Measurements from ENCODE around the gene ORC3. TPM values are rescaled to one million over a fixed set of nuclear protein-coding genes. Genes with fewer than 3 reads are reported as not detected.

ORC3 gene
- total and polyA plus RNA-seq, 2 donors (not counting 1 experiment from before 2014, with no cell fraction given): 16.1 to 31.2 TPM

DNA sequence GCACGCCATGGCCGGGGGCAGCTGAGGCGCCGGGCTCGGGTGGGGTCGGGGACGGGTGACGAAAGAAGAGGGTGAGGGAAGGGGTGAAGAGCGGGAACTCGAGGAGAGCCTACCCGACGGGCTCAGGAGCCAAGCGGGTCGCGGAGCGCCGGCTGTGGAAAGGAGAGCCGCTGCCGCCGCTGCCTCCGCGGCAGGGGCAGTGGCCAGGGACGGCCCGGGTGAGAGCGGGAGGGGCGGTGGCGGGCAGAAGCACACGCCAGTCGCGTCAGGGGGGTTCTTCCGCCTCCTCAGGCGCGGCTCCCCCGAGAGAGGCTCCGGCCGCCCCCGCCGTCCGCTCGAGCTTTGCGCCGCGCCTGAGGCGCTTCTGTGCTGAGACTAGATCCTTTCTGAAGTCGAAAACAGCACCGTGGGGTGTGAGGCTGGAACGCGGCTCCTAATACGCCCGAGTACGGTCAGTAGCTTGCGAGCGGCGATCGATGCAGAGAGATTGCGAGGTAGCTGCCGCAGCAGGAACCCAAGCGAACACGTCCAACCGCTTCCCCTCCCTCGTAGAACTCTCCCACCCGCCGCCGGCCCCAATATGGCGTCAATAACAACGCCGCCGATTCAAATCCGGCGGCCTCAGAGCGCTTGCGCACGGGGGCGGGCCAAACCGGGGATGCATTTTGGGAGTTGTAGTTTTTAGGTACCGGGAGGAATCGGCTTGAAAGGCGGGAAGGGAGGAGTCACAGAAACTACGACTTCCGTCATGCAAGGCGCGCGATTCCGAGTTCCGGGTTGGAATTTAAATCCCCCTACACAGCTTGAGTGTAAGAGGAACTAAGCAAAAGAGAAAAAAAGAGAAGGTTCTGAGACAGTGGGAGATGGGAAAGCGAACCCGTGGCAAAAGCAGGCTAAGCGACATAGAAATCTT is 112.0 kb downstream of the ORC3 start, which contains the start of gene AKIRIN2:
AKIRIN2 (minus strand) TSS at position 558 of the 913 bp plus-strand sequence; CDS start at position 9, 549 bp downstream.
- peak; percentile 99 for DNase-seq
- H3K4me1 ChIP-seq (ENCODE audit: control insufficient read depth in 2 of 2, insufficient read depth in 2 of 2, low read length in 2 of 2): peaks cover 16 to 32% of the 10 kb centered on the region in 2 donors
- H4K20me1 ChIP-seq (ENCODE audit: control insufficient read depth, insufficient read depth, low read length, poor library complexity, severe bottlenecking): peaks cover 33% of the 10 kb centered on the region
- H3K4me3 ChIP-seq (ENCODE audit: control extremely low read depth in 1 of 5, extremely low read depth in 1 of 5, insufficient read depth in 1 of 5, low read depth in 2 of 5, low read length in 4 of 5): peak within 1 kb of the TSS; percentile 86 to 100 (median 92)
- H3K36me3 ChIP-seq (replicated peaks in 1 of 2; ENCODE audit: control extremely low read depth in 1 of 2, control insufficient read depth in 1 of 2, extremely low read depth in 1 of 2, insufficient read depth in 2 of 2, low read length in 1 of 2): no peaks in the 10 kb centered on the region
- H3K4me2 ChIP-seq (replicated peaks; ENCODE audit: low read depth, low read length, poor library complexity, severe bottlenecking): peak within 1 kb of the TSS; percentile 78
- intact Hi-C loops (cut with micrococcal nuclease): loop anchor here (1.0 to 10.0 kb wide), 16 partner anchors 23 to 1653 kb away; partner anchors contain the start of genes CFAP206, ORC3, PM20D2 and PNRC1
- TF ChIP-seq, protein P1, sequence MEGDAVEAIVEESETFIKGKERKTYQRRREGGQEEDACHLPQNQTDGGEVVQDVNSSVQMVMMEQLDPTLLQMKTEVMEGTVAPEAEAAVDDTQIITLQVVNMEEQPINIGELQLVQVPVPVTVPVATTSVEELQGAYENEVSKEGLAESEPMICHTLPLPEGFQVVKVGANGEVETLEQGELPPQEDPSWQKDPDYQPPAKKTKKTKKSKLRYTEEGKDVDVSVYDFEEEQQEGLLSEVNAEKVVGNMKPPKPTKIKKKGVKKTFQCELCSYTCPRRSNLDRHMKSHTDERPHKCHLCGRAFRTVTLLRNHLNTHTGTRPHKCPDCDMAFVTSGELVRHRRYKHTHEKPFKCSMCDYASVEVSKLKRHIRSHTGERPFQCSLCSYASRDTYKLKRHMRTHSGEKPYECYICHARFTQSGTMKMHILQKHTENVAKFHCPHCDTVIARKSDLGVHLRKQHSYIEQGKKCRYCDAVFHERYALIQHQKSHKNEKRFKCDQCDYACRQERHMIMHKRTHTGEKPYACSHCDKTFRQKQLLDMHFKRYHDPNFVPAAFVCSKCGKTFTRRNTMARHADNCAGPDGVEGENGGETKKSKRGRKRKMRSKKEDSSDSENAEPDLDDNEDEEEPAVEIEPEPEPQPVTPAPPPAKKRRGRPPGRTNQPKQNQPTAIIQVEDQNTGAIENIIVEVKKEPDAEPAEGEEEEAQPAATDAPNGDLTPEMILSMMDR (IDR thresholded peaks at IDR 0.05): no peak
- no peak for TF ChIP-seq EZH2 (IDR thresholded peaks at IDR 0.05; ENCODE audit: borderline replicate concordance, insufficient read depth, low read depth, low read length, poor library complexity, severe bottlenecking)
- peaks cover 58% of the 10 kb centered on the region for H3K79me2 ChIP-seq (ENCODE audit: control insufficient read depth, insufficient read depth, low read length)
- Mint-ChIP-seq H3K4me1 (peaks cover 53% of the 10 kb centered on the region), H3K27me3 (no peaks in the 10 kb centered on the region), H3K9me3 (ENCODE audit: insufficient read depth) (no peaks in the 10 kb centered on the region), H3K27ac (peak within 1 kb of the TSS; percentile 99), H3K4me3 (peak within 1 kb of the TSS; percentile 97)
- WGBS (ENCODE audit: insufficient coverage): under 1% methylated on average over 74 of the region's 88 CpGs
- H3K27me3 ChIP-seq (replicated peaks in 1 of 4; ENCODE audit: control extremely low read depth in 1 of 4, control insufficient read depth in 3 of 4, insufficient read depth in 4 of 4, low read length in 3 of 4): no peaks in the 10 kb centered on the region
- POLR2A ChIA-PET: interaction anchor here (0.6 to 1.7 kb wide), 15 partner anchors 10 to 1379 kb away, joined by 3 to 10 read pairs (median 4); partner anchors contain the start of genes PNRC1 and RARS2
- CTCF ChIA-PET: interaction anchor here (0.7 to 1.7 kb wide), 5 partner anchors 9 to 130 kb away, joined by 3 to 8 read pairs (median 4); no protein-coding TSS in a partner anchor
- H3K27ac ChIP-seq (ENCODE audit: low read length in 2 of 2): peak within 1 kb of the TSS; percentile 96 to 98
- peak within 1 kb of the TSS; percentile 76 for H2AFZ ChIP-seq (ENCODE audit: insufficient read depth, low read depth, low read length, poor library complexity, severe bottlenecking)
- H3K9ac ChIP-seq (ENCODE audit: low read length): peak within 1 kb of the TSS; percentile 82
- ATAC-seq (ENCODE audit: low read depth): peak; percentile 77
- H3K9me3 ChIP-seq (ENCODE audit: control extremely low read depth in 1 of 3, control insufficient read depth in 2 of 3, insufficient read depth in 1 of 3, low read length in 2 of 3): no peaks in the 10 kb centered on the region
